Neural crest cell (in vitro differentiated cells): ENCODE results near the gene VGLL2. TPM values are rescaled to one million over a fixed set of nuclear protein-coding genes. Genes with fewer than 3 reads are reported as not detected.
A peak's percentile ranks its signal among the peaks of the same experiment; 100 is the strongest.

Experiments used
- DNase-seq: peaks from one replicate; pipeline ENCODE4 v3.0.0; 2021; ENCODE audit warnings: low read depth, mixed read lengths, low spot score
- H3K27ac Mint-ChIP-seq: one replicate; pipeline ENCODE4 v1.8.0; 2021; ENCODE audit warnings: mild to moderate bottlenecking, mixed read lengths; ENCODE audit not compliant: unreplicated experiment
- H3K27me3 Mint-ChIP-seq: 2 replicates; pipeline ENCODE4 v1.8.0; 2021; ENCODE audit warnings: low read depth, mild to moderate bottlenecking, mixed read lengths
- H3K36me3 Mint-ChIP-seq: 2 replicates; pipeline ENCODE4 v1.8.0; 2021; ENCODE audit warnings: low read depth, mild to moderate bottlenecking, mixed read lengths
- H3K4me1 Mint-ChIP-seq: 2 replicates; pipeline ENCODE4 v1.8.0; 2021; ENCODE audit warnings: mixed read lengths
- H3K4me3 Mint-ChIP-seq: one replicate; pipeline ENCODE4 v1.8.0; 2021; ENCODE audit warnings: mild to moderate bottlenecking, mixed read lengths
- H3K9me3 Mint-ChIP-seq: 2 replicates; pipeline ENCODE4 v1.8.0; 2021; ENCODE audit warnings: mixed read lengths
- CTCF ChIP-seq: fragments of 200-600 bp; sonication (generic); conservative IDR thresholded peaks from 2 replicates; pipeline ENCODE4 v1.5.0; 2021; ENCODE audit warnings: antibody characterized with exemption, mild to moderate bottlenecking
- total RNA-seq: library from RNA; stranded (reverse); gene quantifications from 2 replicates; pipeline ENCODE4 v1.2.1, GENCODE V29; 2021

VGLL2 gene
- total RNA-seq, 1 donor from 2014 or later = 0.16 TPM

- no peaks in the 10 kb centered on the region for H3K36me3 Mint-ChIP-seq
- no peaks in the 10 kb centered on the region for H3K9me3 Mint-ChIP-seq
- TF ChIP-seq CTCF = no peak
- H3K4me3 Mint-ChIP-seq = no peak overlapping the region
- DNase-seq = no peak
- no peaks in the 10 kb centered on the region for H3K4me1 Mint-ChIP-seq
- H3K27me3 Mint-ChIP-seq = peaks cover 2% of the 10 kb centered on the region
- H3K27ac Mint-ChIP-seq = no peak overlapping the region
Observed at GRCh38 chr6:117309611-117310010, 44.3 kb downstream of the VGLL2 start.

- TF ChIP-seq CTCF = no peak
- no peak overlapping the region for H3K4me3 Mint-ChIP-seq
- no peaks in the 10 kb centered on the region for H3K9me3 Mint-ChIP-seq
- no peaks in the 10 kb centered on the region for H3K36me3 Mint-ChIP-seq
- H3K4me1 Mint-ChIP-seq = no peaks in the 10 kb centered on the region
- no peak for DNase-seq
- no peak overlapping the region for H3K27ac Mint-ChIP-seq
- peaks cover 2% of the 10 kb centered on the region for H3K27me3 Mint-ChIP-seq
Observed at GRCh38 chr6:117311310-117311709, 46.0 kb downstream of the VGLL2 start.

- no peak overlapping the region for H3K27ac Mint-ChIP-seq
- no peak for DNase-seq
- H3K27me3 Mint-ChIP-seq = peaks cover 5% of the 10 kb centered on the region
- H3K4me3 Mint-ChIP-seq = no peak overlapping the region
- no peaks in the 10 kb centered on the region for H3K9me3 Mint-ChIP-seq
- no peaks in the 10 kb centered on the region for H3K36me3 Mint-ChIP-seq
- TF ChIP-seq CTCF = no peak
- no peaks in the 10 kb centered on the region for H3K4me1 Mint-ChIP-seq
Observed at GRCh38 chr6:117311726-117312125, 46.4 kb downstream of the VGLL2 start.

GRCh38 chr6:117317261-117317660 lies 51.9 kb downstream of the VGLL2 start:
- H3K27me3 Mint-ChIP-seq = peaks cover 2% of the 10 kb centered on the region
- peak; percentile 65 for TF ChIP-seq CTCF
- H3K4me1 Mint-ChIP-seq = no peaks in the 10 kb centered on the region
- H3K4me3 Mint-ChIP-seq = no peak overlapping the region
- no peaks in the 10 kb centered on the region for H3K9me3 Mint-ChIP-seq
- no peaks in the 10 kb centered on the region for H3K36me3 Mint-ChIP-seq
- no peak overlapping the region for H3K27ac Mint-ChIP-seq
- DNase-seq = no peak

Other genes starting within 250 kb of the VGLL2 start
- not detected in 2 replicates for gene ROS1, start 160.4 kb downstream of the VGLL2 start, total RNA-seq
- 9.1 and 10.1 TPM in 2 replicates for gene DCBLD1, start 217.1 kb downstream of the VGLL2 start, total RNA-seq